GM12878 (cell line): ENCODE measurements around the gene AIP. TPM values are rescaled to one million over a fixed set of nuclear protein-coding genes. Genes with fewer than 3 reads are reported as not detected.

Source experiments
- ATAC-seq: fragments of 200-7000 bp; cut with Tn5 transposase; 3 replicates; pipeline ENCODE4 v1.9.1; 2020; ENCODE audit warnings: mild to moderate bottlenecking, moderate library complexity
- BruUV-seq: library from RNA; stranded (reverse); fragments of 400-500 nt; replicated peaks from 2 replicates; lab custom pipeline; 2021; lab: Mats Ljungman, UMichigan
- CTCF ChIA-PET: fragments of 300-600 bp; sonication (Branson Sonifier 250); formaldehyde crosslinking; extraction: SDS; loops from one replicate; lab custom pipeline; 2021; ENCODE audit warnings: inconsistent platforms; lab: Yijun Ruan, JAX
- POLR2A ChIA-PET: fragments of 350-600 bp; formaldehyde crosslinking; extraction: SDS; loops from one replicate; lab custom pipeline; 2021; ENCODE audit warnings: inconsistent platforms; lab: Charles Lee
- RAD21 ChIA-PET: fragments of 300-600 bp; sonication (Branson Sonifier 250); formaldehyde crosslinking; loops from one replicate; lab custom pipeline; 2023; ENCODE audit warnings: antibody characterized with exemption; ENCODE audit not compliant: unreplicated experiment; lab: Charles Lee
- SMC1A ChIA-PET: fragments of 300-600 bp; sonication (Branson Sonifier 250); formaldehyde crosslinking; loops from one replicate; lab custom pipeline; 2023; ENCODE audit not compliant: unreplicated experiment, uncharacterized antibody; lab: Charles Lee
- DNase-seq: peaks from one replicate; pipeline ENCODE4 v3.0.0-alpha.2; 2011; ENCODE audit warnings: low read depth, low spot score
- FAIRE-seq: peaks from 3 replicates; lab custom pipeline; 2011; peaks lifted over from hg19 to GRCh38; lab: Jason Lieb, UNC
- H2AFZ ChIP-seq: 2 replicates; pipeline ENCODE4 v1.6.0; 2011; ENCODE audit warnings: low read depth, low read length, control low read depth; ENCODE audit not compliant: control insufficient read depth
- H3K27ac ChIP-seq: 2 replicates; pipeline ENCODE4 v1.5.1; 2011; ENCODE audit warnings: control low read depth; ENCODE audit not compliant: control insufficient read depth, insufficient read depth
- H3K27me3 ChIP-seq, 2 experiments: replicated peaks in 1 of 2; 2 replicates each; pipeline versions ENCODE4 v1.6.0 to v1.6.1; 2011; ENCODE audit warnings: low read length in 1 of 2; ENCODE audit not compliant: control insufficient read depth in 2 of 2, insufficient read depth in 2 of 2
- H3K36me3 ChIP-seq, 2 experiments: 2 replicates each; pipeline ENCODE4 v1.5.1; 2011; ENCODE audit warnings: low read length in 1 of 2; ENCODE audit not compliant: control insufficient read depth in 2 of 2, insufficient read depth in 2 of 2
- H3K4me1 ChIP-seq: 2 replicates; pipeline ENCODE4 v1.6.1; 2011; ENCODE audit warnings: mild to moderate bottlenecking, low read length, moderate library complexity, mixed read lengths; ENCODE audit not compliant: control insufficient read depth, insufficient read depth
- H3K4me2 ChIP-seq: 2 replicates; pipeline ENCODE4 v1.6.0; 2011; ENCODE audit warnings: control low read depth; ENCODE audit not compliant: control insufficient read depth, insufficient read depth
- H3K4me3 ChIP-seq: fragments of 200-600 bp; sonication (generic); 2 replicates; pipeline ENCODE4 v1.5.1; 2016
- H3K79me2 ChIP-seq: 2 replicates; pipeline ENCODE4 v1.6.0; 2011; ENCODE audit warnings: low read length; ENCODE audit not compliant: control insufficient read depth, insufficient read depth
- H3K9ac ChIP-seq: 2 replicates; pipeline ENCODE4 v1.8.0; 2011; ENCODE audit warnings: low read length, control low read depth, mixed read lengths; ENCODE audit not compliant: control insufficient read depth, insufficient read depth
- H3K9me3 ChIP-seq: replicated peaks from 3 replicates; pipeline ENCODE4 v1.5.1; 2011; ENCODE audit warnings: mild to moderate bottlenecking, low read length; ENCODE audit not compliant: control insufficient read depth, insufficient read depth
- H4K20me1 ChIP-seq: 2 replicates; pipeline ENCODE4 v1.6.0; 2011; ENCODE audit not compliant: control insufficient read depth, insufficient read depth
- CUX1 ChIP-seq: IDR thresholded peaks from 2 replicates; pipeline ENCODE4 v1.6.1; 2012; ENCODE audit warnings: improper control_type of control experiment, low read depth, low read length; ENCODE audit not compliant: insufficient replicate concordance
- GATAD2B ChIP-seq: fragments of 450-650 bp; conservative IDR thresholded peaks from 2 replicates; pipeline ENCODE4 v1.6.1; 2017; ENCODE audit warnings: low read depth, mild to moderate bottlenecking, moderate library complexity
- HCFC1 ChIP-seq: fragments of 150-350 bp; IDR thresholded peaks from 2 replicates; pipeline ENCODE4 v1.6.1; 2014; ENCODE audit warnings: low read length
- PML ChIP-seq: IDR thresholded peaks from 2 replicates; pipeline ENCODE4 v1.6.1; 2012; ENCODE audit warnings: low read length, inconsistent platforms
- POLR2AphosphoS5 ChIP-seq: IDR thresholded peaks from 2 replicates; pipeline ENCODE4 v1.6.1; 2011; ENCODE audit warnings: mild to moderate bottlenecking, low read length, inconsistent platforms
- RAD51 ChIP-seq: fragments of 450-650 bp; IDR thresholded peaks from 2 replicates; pipeline ENCODE4 v1.6.1; 2016; ENCODE audit warnings: moderate library complexity, mild to moderate bottlenecking, inconsistent platforms
- SIN3A ChIP-seq: IDR thresholded peaks from 2 replicates; pipeline ENCODE4 v1.6.1; 2012; ENCODE audit warnings: low read depth, low read length, improper control_type of control experiment
- SP1 ChIP-seq: IDR thresholded peaks from one replicate; pipeline ENCODE4 v1.6.1; 2011; ENCODE audit warnings: low read depth, low read length
- TBL1XR1 ChIP-seq: IDR thresholded peaks from 2 replicates; pipeline ENCODE4 v1.6.1; 2012; ENCODE audit warnings: low read depth, low read length, improper control_type of control experiment
- ZBTB40 ChIP-seq: fragments of 450-650 bp; IDR thresholded peaks from 2 replicates; pipeline ENCODE4 v1.6.1; 2016; ENCODE audit warnings: mild to moderate bottlenecking, moderate library complexity, borderline replicate concordance
- ZNF24 ChIP-seq: fragments of 450-650 bp; IDR thresholded peaks from 2 replicates; pipeline ENCODE4 v1.6.1; 2017; ENCODE audit warnings: antibody characterized with exemption, mild to moderate bottlenecking
- WGBS: methylation state at CpG from one replicate; pipeline ENCODE4 v1.1.6; 2016; ENCODE audit warnings: low lambda C conversion rate; ENCODE audit not compliant: insufficient replicate concordance, insufficient coverage; ENCODE audit errors: missing lambda C conversion rate; 5-methylcytosine and 5-hydroxymethylcytosine counted together
- in situ Hi-C: fragments of 300-500 bp; cut with MboI; formaldehyde crosslinking; loops from 9 replicates; pipeline ENCODE4 v1.14.3; 2018; ENCODE audit warnings: mixed read lengths
- intact Hi-C: fragments of 100-400 bp; cut with micrococcal nuclease; formaldehyde crosslinking; loops from one replicate; pipeline ENCODE4 v1.14.2; 2022; ENCODE audit not compliant: unreplicated experiment
- polyA plus RNA-seq, 11 experiments: library from polyadenylated mRNA; depleted of rRNA in 4 of 11; unstranded in 6 of 11; stranded (reverse) in 5 of 11; fragments of >200 nt; fragmentation: Nextera tagmentation in 4 of 11; fragmentation: Illumina TruSeq in 1 of 11; extraction: Ambion mirVana in 4 of 11; extraction: Trizol in 1 of 11; gene quantifications; 1 replicate in 1 of 11; 2 replicates in 10 of 11; pipeline versions ENCODE4 v1.2.1 to v1.2.3, GENCODE V29; 2011 to 2016; ENCODE audit warnings: inconsistent platforms in 2 of 11, missing spikeins in 2 of 11, low read depth in 1 of 11
- total RNA-seq, 4 experiments: library from RNA; depleted of rRNA in 3 of 4; stranded (reverse); fragments of >200 nt in 3 of 4; fragmentation: Illumina TruSeq in 1 of 4; extraction: Trizol in 1 of 4; gene quantifications; 2 replicates each; pipeline versions ENCODE4 v1.2.1 to v1.2.3, GENCODE V29; 2013 to 2021

The AIP gene
- total and polyA plus RNA-seq, 10 of the 15 experiments (the other 5 are each of a cell fraction or from before 2014, with no cell fraction given) = 12.6 to 164 (median 104) TPM

- TF ChIP-seq CUX1 (no peak), HCFC1 (no peak), RAD51 (no peak)
Observed at GRCh38 chr11:67502328-67502979, 19.6 kb downstream of the AIP start (continued).

- ATAC-seq = no peak
- in situ Hi-C loops = no loop called here
- Histone ChIP-seq H3K36me3 (peaks cover 0 to 3% of the 10 kb centered on the region in 2 experiments; a peak in 2 of 4 replicates), H3K9me3 (no peaks in the 10 kb centered on the region), H4K20me1 (no peaks in the 10 kb centered on the region), H3K9ac (peak overlapping the region; percentile 51), H3K4me2 (peak overlapping the region; percentile 71), H3K4me1 (peaks cover 23% of the 10 kb centered on the region), H2AFZ (no peak overlapping the region), H3K79me2 (peaks cover 32% of the 10 kb centered on the region), H3K27ac (no peak overlapping the region), H3K4me3 (peak overlapping the region; percentile 94; the same call in 1 of the 2 replicates), H3K27me3 (no peaks in the 10 kb centered on the region)
- BruUV-seq = no TSS peak
- 80% methylated on average over 18 of the region's 19 CpGs for WGBS
- SMC1A ChIA-PET = interaction anchor here (0.5 to 4.3 kb wide), 2 partner anchors 17 to 66 kb away, joined by 3 to 23 read pairs; partner anchors contain the start of gene PTPRCAP
- no peak for DNase-seq
- POLR2A ChIA-PET = interaction anchor here (0.5 to 1.3 kb wide), 4 partner anchors 17 to 151 kb away, joined by 3 to 4 read pairs (median 3); partner anchors contain the start of genes POLD4 and TBC1D10C
- intact Hi-C loops = no loop called here
- no peak for FAIRE-seq
- RAD21 ChIA-PET = interaction anchor here (1.1 to 1.5 kb wide), 3 partner anchors 16 to 103 kb away, joined by 3 read pairs; no protein-coding TSS in a partner anchor
- CTCF ChIA-PET = interaction anchor here (0.6 to 0.7 kb wide), 2 partner anchors 382 to 884 kb away, joined by 3 to 5 read pairs; no protein-coding TSS in a partner anchor
- no peak for TF ChIP-seq ZBTB40
- TF ChIP-seq ZNF24 = no peak
- TF ChIP-seq GATAD2B = no peak
- TF ChIP-seq POLR2AphosphoS5 = no peak
- no peak for TF ChIP-seq SP1
- no peak for TF ChIP-seq PML
- TF ChIP-seq TBL1XR1 = no peak
- no peak for TF ChIP-seq SIN3A
Observed at GRCh38 chr11:67503119-67504004, 20.5 kb downstream of the AIP start.
